ENCODE results near the gene METTL16.

Gene METTL16

GRCh38 chr17:2394775-2395201, 116.9 kb downstream of the METTL16 start:
- no peak for DNase-seq

GRCh38 chr17:2393954-2394749, 117.5 kb downstream of the METTL16 start:
- DNase-seq, result no peak

- peak; percentile 81 to 95 (median 91) for DNase-seq
Observed at GRCh38 chr17:2393174-2393953, 118.3 kb downstream of the METTL16 start.

GRCh38 chr17:2392252-2393173, 119.2 kb downstream of the METTL16 start:
- peak; percentile 96 to 99 (median 97) for DNase-seq

GRCh38 chr17:2391597-2392251, 120.0 kb downstream of the METTL16 start:
- DNase-seq, result no peak

GRCh38 chr17:2390199-2390836, 121.4 kb downstream of the METTL16 start:
- no peak for DNase-seq

GRCh38 chr17:2388683-2389055, 123.0 kb downstream of the METTL16 start:
- DNase-seq, result no peak

GRCh38 chr17:2388020-2388682, 123.5 kb downstream of the METTL16 start:
- no peak for DNase-seq

- no peak for DNase-seq
Observed at GRCh38 chr17:2387086-2388019, 124.3 kb downstream of the METTL16 start.

- DNase-seq, result no peak
Observed at GRCh38 chr17:2386400-2387085, 125.1 kb downstream of the METTL16 start.

GRCh38 chr17:2385240-2386210, 126.2 kb downstream of the METTL16 start:
- DNase-seq, result no peak

GRCh38 chr17:2384439-2385127, 127.1 kb downstream of the METTL16 start:
- no peak for DNase-seq

GRCh38 chr17:2383628-2384167, 128.0 kb downstream of the METTL16 start:
- no peak for DNase-seq

- DNase-seq, result no peak
Observed at GRCh38 chr17:2380950-2381649, 130.6 kb downstream of the METTL16 start.

- no peak for DNase-seq
Observed at GRCh38 chr17:2380226-2380922, 131.3 kb downstream of the METTL16 start.

All from T-helper 2 cell (primary cell).